Left forelimb (tissue), 1 donor: Measurements from ENCODE around the gene PCDHGA10.
"Not testable (repeated sequence)": the region's sequence is repeated elsewhere in the genome, so short reads cannot be mapped to it uniquely, and the experiment has no call there.

ENCODE experiments used
- DNase-seq: peaks from one replicate; pipeline ENCODE4 v3.0.0-alpha.2; 2018; ENCODE audit warnings: low spot score

Gene PCDHGA10

DNA sequence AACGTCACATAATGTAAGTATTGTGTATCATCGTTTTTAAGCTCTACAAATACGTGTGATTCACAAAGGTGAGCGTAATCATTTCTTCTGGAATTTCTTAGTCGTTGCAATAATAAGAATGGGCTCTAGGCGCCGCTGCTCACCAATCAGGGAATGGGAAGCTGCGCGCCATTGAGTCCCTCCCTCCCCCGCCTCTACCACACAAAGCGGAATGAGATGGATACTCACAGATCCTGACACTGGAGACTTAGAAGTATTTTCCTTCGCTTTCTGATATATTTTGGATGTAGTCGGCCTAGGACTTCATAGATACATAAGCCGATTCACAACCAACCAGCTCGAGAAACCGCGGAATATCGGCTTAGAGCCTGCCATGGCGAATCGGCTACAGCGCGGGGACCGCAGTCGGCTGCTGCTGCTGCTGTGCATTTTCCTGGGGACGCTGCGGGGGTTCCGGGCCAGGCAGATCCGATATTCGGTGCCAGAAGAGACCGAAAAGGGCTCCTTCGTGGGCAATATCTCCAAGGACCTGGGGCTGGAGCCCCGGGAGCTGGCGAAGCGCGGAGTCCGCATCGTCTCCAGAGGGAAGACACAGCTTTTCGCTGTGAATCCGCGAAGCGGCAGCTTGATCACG, 8.2 kb downstream of the PCDHGA10 start, which contains the start of gene PCDHGA11:
TSS of gene PCDHGA11 (plus strand) at position 197 of the 634 bp plus-strand sequence. CDS start at position 374, 177 bp downstream.
- DNase-seq = no peak

DNA sequence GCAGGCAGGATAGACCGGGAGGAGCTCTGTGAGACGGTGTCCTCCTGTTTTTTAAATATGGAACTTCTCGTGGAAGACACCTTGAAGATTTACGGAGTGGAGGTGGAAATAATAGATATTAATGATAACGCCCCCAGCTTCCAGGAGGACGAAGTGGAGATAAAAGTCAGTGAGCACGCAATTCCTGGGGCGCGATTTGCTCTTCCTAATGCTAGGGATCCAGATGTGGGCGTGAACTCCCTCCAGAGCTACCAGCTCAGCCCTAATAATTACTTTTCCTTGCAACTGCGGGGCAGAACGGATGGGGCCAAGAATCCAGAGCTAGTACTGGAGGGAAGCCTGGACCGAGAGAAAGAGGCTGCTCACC, 8.7 kb downstream of the PCDHGA10 start:
- DNase-seq = no peak

DNA sequence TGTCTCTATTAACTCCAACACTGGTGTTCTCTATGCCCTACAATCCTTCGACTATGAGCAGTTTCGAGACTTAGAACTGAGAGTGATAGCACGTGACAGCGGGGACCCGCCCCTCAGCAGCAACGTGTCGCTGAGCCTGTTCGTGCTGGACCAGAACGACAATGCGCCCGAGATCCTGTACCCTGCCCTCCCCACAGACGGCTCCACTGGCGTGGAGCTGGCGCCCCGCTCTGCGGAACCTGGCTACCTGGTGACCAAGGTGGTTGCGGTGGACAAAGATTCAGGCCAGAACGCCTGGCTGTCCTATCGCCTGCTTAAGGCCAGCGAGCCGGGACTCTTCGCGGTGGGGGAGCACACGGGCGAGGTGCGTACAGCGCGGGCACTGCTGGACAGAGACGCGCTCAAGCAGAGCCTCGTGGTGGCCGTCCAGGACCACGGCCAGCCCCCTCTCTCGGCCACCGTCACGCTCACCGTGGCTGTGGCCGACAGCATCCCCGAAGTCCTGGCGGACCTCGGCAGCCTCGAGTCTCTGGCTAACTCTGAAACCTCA, 10.0 kb downstream of the PCDHGA10 start:
- no peak for DNase-seq

DNA sequence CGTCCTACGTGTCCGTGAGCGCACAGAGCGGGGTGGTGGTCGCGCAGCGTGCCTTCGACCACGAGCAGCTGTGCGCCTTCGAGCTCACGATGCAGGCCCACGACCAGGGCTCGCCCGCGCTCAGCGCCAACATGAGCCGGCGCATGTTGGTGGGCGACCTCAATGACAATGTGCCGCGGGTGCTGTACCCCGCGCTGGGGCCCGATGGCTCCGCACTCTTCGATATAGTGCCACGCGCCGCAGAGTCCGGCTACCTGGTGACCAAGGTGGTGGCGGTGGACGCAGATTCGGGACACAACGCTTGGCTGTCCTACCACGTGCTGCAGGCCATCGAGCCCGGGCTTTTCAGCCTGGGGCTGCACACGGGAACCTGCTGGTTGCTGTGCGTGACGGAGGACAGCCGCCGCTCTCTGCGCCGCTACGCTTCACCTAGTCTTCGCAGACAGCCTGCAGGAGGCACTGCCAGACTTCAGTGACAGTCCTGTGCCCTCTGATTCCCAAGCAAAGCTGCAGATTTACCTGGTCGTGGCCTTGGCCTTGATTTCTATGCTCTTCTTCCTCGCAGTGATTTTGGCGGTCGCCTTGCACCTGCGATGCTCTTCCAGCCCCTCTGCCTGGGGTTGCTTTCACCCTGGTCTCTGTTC, 15.1 kb downstream of the PCDHGA10 start:
- DNase-seq = no peak

DNA sequence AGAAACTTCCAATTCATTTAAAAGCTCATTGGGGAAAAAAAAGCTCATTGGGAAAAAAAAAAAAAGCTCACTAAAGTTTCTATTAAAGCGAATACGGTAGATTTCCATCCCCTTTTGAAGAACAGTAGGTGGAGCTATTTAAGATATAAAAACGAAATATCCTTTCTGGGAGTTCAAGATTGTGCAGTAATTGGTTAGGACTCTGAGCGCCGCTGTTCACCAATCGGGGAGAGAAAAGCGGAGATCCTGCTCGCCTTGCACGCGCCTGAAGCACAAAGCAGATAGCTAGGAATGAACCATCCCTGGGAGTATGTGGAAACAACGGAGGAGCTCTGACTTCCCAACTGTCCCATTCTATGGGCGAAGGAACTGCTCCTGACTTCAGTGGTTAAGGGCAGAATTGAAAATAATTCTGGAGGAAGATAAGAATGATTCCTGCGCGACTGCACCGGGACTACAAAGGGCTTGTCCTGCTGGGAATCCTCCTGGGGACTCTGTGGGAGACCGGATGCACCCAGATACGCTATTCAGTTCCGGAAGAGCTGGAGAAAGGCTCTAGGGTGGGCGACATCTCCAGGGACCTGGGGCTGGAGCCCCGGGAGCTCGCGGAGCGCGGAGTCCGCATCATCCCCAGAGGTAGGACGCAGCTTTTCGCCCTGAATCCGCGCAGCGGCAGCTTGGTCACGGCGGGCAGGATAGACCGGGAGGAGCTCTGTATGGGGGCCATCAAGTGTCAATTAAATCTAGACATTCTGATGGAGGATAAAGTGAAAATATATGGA, 17.7 kb downstream of the PCDHGA10 start, which contains the start of gene PCDHGA12:
TSS of gene PCDHGA12 (plus strand) at position 176 of the 782 bp plus-strand sequence. CDS start at position 429, 253 bp downstream.
- DNase-seq = no peak

DNA sequence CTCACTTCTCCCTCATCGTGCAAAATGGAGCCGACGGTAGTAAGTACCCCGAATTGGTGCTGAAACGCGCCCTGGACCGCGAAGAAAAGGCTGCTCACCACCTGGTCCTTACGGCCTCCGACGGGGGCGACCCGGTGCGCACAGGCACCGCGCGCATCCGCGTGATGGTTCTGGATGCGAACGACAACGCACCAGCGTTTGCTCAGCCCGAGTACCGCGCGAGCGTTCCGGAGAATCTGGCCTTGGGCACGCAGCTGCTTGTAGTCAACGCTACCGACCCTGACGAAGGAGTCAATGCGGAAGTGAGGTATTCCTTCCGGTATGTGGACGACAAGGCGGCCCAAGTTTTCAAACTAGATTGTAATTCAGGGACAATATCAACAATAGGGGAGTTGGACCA, 18.5 kb downstream of the PCDHGA10 start:
- DNase-seq = no peak

DNA sequence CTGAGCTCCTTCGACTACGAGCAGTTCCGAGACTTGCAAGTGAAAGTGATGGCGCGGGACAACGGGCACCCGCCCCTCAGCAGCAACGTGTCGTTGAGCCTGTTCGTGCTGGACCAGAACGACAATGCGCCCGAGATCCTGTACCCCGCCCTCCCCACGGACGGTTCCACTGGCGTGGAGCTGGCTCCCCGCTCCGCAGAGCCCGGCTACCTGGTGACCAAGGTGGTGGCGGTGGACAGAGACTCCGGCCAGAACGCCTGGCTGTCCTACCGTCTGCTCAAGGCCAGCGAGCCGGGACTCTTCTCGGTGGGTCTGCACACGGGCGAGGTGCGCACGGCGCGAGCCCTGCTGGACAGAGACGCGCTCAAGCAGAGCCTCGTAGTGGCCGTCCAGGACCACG, 19.5 kb downstream of the PCDHGA10 start:
- not testable (repeated sequence) for DNase-seq

DNA sequence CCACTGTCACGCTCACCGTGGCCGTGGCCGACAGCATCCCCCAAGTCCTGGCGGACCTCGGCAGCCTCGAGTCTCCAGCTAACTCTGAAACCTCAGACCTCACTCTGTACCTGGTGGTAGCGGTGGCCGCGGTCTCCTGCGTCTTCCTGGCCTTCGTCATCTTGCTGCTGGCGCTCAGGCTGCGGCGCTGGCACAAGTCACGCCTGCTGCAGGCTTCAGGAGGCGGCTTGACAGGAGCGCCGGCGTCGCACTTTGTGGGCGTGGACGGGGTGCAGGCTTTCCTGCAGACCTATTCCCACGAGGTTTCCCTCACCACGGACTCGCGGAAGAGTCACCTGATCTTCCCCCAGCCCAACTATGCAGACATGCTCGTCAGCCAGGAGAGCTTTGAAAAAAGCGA, 19.9 kb downstream of the PCDHGA10 start:
- DNase-seq = not testable (repeated sequence)

DNA sequence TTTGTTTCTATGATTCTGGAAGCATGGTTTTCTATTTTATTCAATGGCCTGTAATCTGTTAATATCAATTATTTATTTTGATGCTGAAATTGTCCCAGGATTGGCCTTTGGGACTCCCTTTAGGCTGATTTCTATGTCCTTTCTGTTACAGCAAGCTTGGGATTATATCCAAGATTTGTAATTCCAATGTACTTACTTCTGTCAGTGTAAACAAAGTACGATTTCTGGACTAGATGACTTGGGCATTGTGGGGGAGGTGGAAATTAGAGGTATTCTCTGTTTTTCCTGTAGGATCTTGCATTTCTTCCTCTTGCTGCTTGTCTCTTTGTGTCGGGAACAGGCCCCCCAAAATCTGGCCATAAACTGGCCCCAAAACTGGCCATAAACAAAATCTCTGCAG, 21.2 kb downstream of the PCDHGA10 start:
- no peak for DNase-seq

DNA sequence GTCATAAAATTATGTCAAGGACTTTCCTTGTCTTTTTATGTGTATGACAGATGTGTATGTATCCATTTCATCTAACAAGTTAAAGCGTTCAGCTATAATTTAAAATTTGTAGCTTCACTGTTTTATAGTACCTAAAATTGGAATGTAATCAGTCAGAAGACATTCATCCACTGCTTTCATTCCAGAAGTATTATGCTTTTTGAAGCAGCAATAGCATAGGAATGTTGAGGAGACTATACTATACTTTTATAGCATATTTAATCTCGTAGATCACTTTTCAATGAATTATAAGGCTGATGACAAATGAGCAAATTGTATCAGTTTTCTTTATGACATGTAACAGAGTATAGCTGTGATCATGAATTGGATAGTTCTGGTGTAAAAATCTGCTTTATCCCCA, 24.4 kb downstream of the PCDHGA10 start:
- no peak for DNase-seq

DNA sequence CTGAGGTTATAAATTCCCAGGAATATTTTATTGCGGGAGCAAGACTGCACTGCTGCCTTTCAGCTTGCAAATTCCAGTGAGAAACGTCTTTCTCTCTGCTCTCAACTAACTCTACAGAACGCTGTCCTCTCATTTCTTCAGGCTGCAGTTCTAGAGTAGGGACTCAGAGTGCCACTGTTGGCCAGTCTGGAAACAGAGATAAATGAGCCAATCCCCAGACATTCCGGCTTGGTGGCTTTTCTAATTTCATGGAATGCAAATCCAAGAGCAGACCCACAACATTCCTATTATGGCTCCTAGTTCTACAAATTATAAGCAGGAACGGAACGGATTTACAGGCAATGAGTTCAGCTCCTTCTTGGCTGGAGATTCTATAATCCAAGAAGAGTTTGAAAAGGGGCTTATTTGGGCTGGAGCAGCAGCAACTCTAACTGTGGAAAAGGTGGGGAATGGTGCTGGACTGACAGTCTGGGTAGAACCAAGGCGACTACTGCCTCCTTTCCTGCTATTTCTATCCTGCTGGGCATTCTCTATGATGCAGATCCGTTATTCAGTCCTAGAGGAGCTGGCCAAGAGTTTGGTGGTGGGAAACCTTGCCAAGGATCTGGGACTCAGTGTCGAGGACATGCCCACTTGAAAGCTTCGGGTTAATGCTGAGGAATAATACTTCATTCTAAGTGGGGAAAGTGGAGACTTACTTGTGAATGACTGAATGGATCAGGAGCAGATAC, 26.8 kb downstream of the PCDHGA10 start:
- no peak for DNase-seq

DNA sequence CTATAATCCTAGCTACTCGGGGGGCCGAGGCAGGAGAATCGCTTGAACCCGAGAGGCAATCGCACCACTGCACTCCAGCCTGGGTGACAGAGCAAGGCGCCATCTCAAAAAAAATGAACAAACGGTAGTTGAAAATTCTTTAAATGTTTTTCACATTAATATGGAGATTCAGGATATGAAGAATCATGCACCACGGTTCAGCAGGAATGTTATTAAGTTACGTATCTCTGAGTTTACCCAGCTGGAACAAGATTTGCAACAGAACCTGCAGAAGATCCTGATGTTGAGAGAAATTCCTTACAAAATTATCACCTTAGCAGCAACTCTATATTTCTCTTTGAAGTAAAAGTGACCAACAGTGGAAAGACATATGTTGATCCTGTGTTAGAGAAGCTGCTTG, 27.6 kb downstream of the PCDHGA10 start:
- DNase-seq = no peak

DNA sequence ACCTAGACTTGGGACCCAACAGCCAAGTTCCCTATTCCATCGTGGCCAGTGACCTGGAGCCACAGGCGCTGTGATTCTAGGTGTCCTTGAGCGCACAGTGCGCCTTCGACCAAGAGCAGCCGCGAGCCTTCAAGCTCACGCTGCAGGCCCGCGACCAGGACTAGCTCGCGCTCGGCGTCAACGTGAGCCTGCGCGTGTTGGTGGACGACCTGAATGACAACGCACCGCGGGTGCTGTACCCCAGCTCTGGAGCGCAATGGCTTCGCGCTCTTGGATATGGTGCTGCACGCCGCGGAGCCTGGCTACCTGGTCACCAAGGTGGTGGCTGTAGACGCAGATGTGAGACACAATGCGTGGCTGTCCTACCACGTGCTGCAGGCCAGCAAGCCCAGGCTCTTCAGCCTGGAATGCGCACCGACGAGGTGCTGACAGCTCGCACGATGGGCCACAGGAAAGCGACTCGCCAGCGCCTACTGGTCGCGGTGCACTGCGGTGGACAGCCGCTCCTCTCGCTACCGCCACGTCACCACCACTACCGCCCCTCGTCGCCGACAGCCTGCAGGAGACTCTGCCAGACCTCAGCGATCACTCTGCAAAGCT, 28.9 kb downstream of the PCDHGA10 start:
- DNase-seq = no peak

DNA sequence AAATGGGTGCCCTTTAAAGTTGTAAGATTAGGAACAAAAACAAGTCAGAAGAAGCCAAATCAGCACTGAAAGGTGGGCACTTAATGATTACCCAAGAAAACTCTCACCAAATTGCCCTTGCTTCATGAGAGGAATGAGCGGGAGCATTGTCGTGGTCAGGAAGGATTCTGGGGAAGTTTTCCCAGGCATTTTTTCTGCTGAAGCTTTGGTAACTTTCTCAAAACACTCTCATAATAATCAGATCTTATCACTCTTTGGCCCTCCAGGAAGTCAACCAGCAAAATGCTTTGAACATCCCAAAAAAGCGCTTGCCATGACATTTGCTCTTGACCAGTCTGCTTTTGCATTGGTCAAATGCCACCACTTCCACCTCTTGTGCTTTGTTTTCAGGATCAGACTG, 52.6 kb downstream of the PCDHGA10 start:
- DNase-seq = no peak
